HFFc6 (cell line): ENCODE results near the gene SEPTIN10. TPM values are rescaled to one million over a fixed set of nuclear protein-coding genes. Genes with fewer than 3 reads are reported as not detected.

ENCODE experiments used
- DNase-seq: peaks from one replicate; pipeline ENCODE4 v3.0.0-alpha.2; 2018
- H3K27ac Mint-ChIP-seq: 2 replicates; pipeline ENCODE4 v1.8.0; 2020; ENCODE audit warnings: mild to moderate bottlenecking, mixed read lengths
- H3K27me3 Mint-ChIP-seq: 2 replicates; pipeline ENCODE4 v1.8.0; 2021; ENCODE audit warnings: mild to moderate bottlenecking, moderate library complexity, mixed read lengths; ENCODE audit not compliant: insufficient read depth
- H3K36me3 Mint-ChIP-seq: 2 replicates; pipeline ENCODE4 v1.8.0; 2021; ENCODE audit warnings: low read depth, mixed read lengths
- H3K4me1 Mint-ChIP-seq: 2 replicates; pipeline ENCODE4 v1.8.0; 2020; ENCODE audit warnings: low read depth, mixed read lengths
- H3K4me3 Mint-ChIP-seq: 2 replicates; pipeline ENCODE4 v1.8.0; 2020; ENCODE audit warnings: mild to moderate bottlenecking, moderate library complexity, mixed read lengths
- H3K9me3 Mint-ChIP-seq: 2 replicates; pipeline ENCODE4 v1.8.0; 2020; ENCODE audit warnings: mild to moderate bottlenecking, mixed read lengths
- CTCF ChIP-seq: fragments of 200-600 bp; sonication (generic); IDR thresholded peaks from 2 replicates; pipeline ENCODE4 v1.5.0; 2021; ENCODE audit warnings: antibody characterized with exemption, mild to moderate bottlenecking
- total RNA-seq, 6 experiments: library from RNA; stranded (reverse); fragmentation: NEBNext Ultra II Directional; extraction: Animal tissue kit (Norgen Biotek cat#: 25700); gene quantifications; 2 replicates in 1 of 6; 3 replicates in 5 of 6; pipeline ENCODE4 v1.2.3, GENCODE V29; 2021

The SEPTIN10 gene
- total RNA-seq, 6 experiments from 2014 or later = 102 to 127 (median 114) TPM

GRCh38 chr2:109654326-109655050, 40.7 kb upstream of the SEPTIN10 start:
- no peak for TF ChIP-seq CTCF
- Mint-ChIP-seq H3K27me3 (peaks cover 29% of the 10 kb centered on the region), H3K36me3 (no peaks in the 10 kb centered on the region), H3K4me3 (no peak overlapping the region), H3K9me3 (no peaks in the 10 kb centered on the region), H3K27ac (no peak overlapping the region), H3K4me1 (peaks cover 7% of the 10 kb centered on the region)
- no peak for DNase-seq

DNA sequence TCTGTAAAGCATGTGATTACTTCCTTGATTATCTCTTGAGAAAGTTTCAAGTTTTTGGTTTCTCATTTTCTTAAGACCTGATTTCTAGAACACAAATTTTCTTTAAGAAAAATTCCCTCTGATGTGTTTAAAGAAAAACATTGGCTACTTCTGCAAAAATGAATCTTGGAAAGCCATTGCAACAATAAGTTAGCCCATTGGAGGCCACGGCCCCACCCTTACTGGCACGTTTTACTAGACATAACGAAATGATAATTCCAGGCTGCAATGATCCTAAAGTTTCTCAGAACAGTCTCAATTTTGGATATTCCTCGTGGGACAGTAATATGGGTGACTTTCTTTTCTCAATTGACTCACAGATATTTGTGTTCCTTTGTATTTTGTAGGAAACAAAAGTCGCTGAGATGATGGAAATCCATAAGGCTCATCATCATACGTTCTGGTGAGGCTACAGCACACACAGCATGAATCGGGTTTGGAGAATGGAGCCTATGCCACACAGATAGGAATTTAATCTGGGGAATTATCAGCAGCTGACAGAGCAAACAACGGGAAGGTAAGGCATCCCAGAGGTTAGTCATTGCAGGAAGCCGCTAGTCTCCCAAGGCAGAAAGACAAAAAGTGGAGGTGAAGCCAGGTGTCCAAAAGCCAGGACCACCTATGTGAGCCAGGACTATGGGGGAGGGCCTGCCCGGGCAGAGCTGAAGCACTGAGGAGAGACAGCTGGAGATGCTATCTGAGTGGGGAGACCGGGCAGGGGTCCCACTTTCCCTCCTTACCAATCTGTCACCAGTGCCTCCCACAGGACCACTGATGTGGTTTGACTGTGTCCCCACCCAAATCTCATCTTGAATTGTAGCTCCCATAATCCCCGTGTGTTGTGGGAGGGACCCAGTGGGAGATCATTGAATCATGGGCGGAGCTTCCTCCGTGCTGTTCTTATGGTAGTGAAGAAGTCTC, 36.2 kb upstream of the SEPTIN10 start:
- H3K27me3 Mint-ChIP-seq = peaks cover 17% of the 10 kb centered on the region
- H3K4me3 Mint-ChIP-seq = no peak overlapping the region
- H3K27ac Mint-ChIP-seq = no peak overlapping the region
- peaks cover 9% of the 10 kb centered on the region for H3K4me1 Mint-ChIP-seq
- no peak for DNase-seq
- no peaks in the 10 kb centered on the region for H3K9me3 Mint-ChIP-seq
- no peaks in the 10 kb centered on the region for H3K36me3 Mint-ChIP-seq
- no peak for TF ChIP-seq CTCF

DNA sequence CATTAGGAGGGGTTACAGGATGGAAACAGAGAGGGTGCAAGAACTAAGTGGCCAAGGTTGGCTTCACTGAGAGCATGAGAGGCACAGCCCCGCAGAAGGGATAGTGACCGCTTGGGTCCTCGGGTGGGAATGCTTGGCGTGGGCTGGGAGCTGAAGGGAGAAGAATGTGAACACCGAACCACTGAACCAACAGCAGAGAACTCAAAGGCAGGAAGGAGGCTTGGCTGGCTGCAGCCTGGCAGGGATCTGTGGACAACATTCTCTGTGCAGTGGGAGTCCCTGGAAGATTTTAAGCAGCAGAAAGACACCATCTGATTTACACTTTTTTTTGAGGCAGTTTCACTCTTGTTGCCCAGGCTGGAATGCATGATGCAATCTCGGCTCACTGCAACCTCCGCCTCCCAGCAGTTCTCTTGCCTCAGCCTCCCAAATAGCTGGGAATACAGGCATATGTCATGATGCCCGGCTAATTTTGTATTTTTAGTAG, 34.3 kb upstream of the SEPTIN10 start:
- H3K9me3 Mint-ChIP-seq = no peaks in the 10 kb centered on the region
- H3K27me3 Mint-ChIP-seq = peaks cover 23% of the 10 kb centered on the region
- peaks cover 8% of the 10 kb centered on the region for H3K4me1 Mint-ChIP-seq
- H3K27ac Mint-ChIP-seq = 0 out of 2 replicates have a peak overlapping the region, but pooled peaks have one; percentile 4
- no peak for DNase-seq
- no peak for TF ChIP-seq CTCF
- H3K36me3 Mint-ChIP-seq = no peaks in the 10 kb centered on the region
- H3K4me3 Mint-ChIP-seq = no peak overlapping the region

GRCh38 chr2:109647636-109648035, 33.9 kb upstream of the SEPTIN10 start:
- peaks cover 8% of the 10 kb centered on the region for H3K4me1 Mint-ChIP-seq
- 0 out of 2 replicates have a peak overlapping the region, but pooled peaks have one; percentile 4 for H3K27ac Mint-ChIP-seq
- H3K4me3 Mint-ChIP-seq = no peak overlapping the region
- H3K36me3 Mint-ChIP-seq = no peaks in the 10 kb centered on the region
- DNase-seq = peak; percentile 35
- peaks cover 19% of the 10 kb centered on the region for H3K27me3 Mint-ChIP-seq
- TF ChIP-seq CTCF = no peak
- H3K9me3 Mint-ChIP-seq = no peaks in the 10 kb centered on the region

- H3K27ac Mint-ChIP-seq = no peak overlapping the region
- TF ChIP-seq CTCF = no peak
- H3K36me3 Mint-ChIP-seq = no peaks in the 10 kb centered on the region
- peaks cover 8% of the 10 kb centered on the region for H3K4me1 Mint-ChIP-seq
- no peak for DNase-seq
- H3K27me3 Mint-ChIP-seq = peaks cover 14% of the 10 kb centered on the region
- no peaks in the 10 kb centered on the region for H3K9me3 Mint-ChIP-seq
- H3K4me3 Mint-ChIP-seq = no peak overlapping the region
Measured at GRCh38 chr2:109646961-109647360, 33.2 kb upstream of the SEPTIN10 start.
